Natural killer cell (primary cell): Measurements from ENCODE around the gene CPZ. TPM values are rescaled to one million over a fixed set of nuclear protein-coding genes. Genes with fewer than 3 reads are reported as not detected.

Experiments
- ATAC-seq, 3 donors: fragments of 150-1000 bp in 2 of 3; fragments of 200-7000 bp in 1 of 3; cut with Tn5 transposase; 1 replicate in 1 of 3; 2 replicates in 2 of 3; pipeline ENCODE4 v1.10.0; 2021; ENCODE audit warnings: mild to moderate bottlenecking in 2 of 3, moderate library complexity in 2 of 3
- DNase-seq, 2 donors: peaks; one replicate each; pipeline versions ENCODE4 v3.0.0 to v3.0.0-alpha.2; 2013 to 2021; ENCODE audit warnings: mixed read lengths in 1 of 2
- H3K27ac ChIP-seq: one replicate; pipeline ENCODE4 v1.5.1; 2013; ENCODE audit warnings: mild to moderate bottlenecking, low read length
- H3K27me3 ChIP-seq: one replicate; pipeline ENCODE4 v1.6.1; 2013; ENCODE audit warnings: low read length; ENCODE audit not compliant: control insufficient read depth, insufficient read depth
- H3K36me3 ChIP-seq: one replicate; pipeline ENCODE4 v1.6.1; 2013; ENCODE audit warnings: low read length; ENCODE audit not compliant: control insufficient read depth, insufficient read depth
- H3K4me1 ChIP-seq: one replicate; pipeline ENCODE4 v1.6.1; 2013; ENCODE audit warnings: low read length; ENCODE audit not compliant: control insufficient read depth, insufficient read depth
- H3K4me3 ChIP-seq: one replicate; pipeline ENCODE4 v1.5.1; 2013; ENCODE audit warnings: low read length
- H3K9me3 ChIP-seq: one replicate; pipeline ENCODE4 v1.6.1; 2013; ENCODE audit warnings: low read length; ENCODE audit not compliant: control insufficient read depth, insufficient read depth
- H3K27ac Mint-ChIP-seq, 2 donors: one replicate each; pipeline ENCODE4 v1.8.0; 2022; ENCODE audit warnings: mild to moderate bottlenecking in 2 of 2, mixed read lengths in 2 of 2, moderate library complexity in 1 of 2
- H3K27me3 Mint-ChIP-seq, 2 donors: one replicate each; pipeline ENCODE4 v1.8.0; 2022; ENCODE audit warnings: low read depth in 2 of 2, mixed read lengths in 2 of 2
- H3K36me3 Mint-ChIP-seq: one replicate; pipeline ENCODE4 v1.8.0; 2022; ENCODE audit warnings: mixed read lengths
- H3K4me1 Mint-ChIP-seq, 2 donors: one replicate each; pipeline ENCODE4 v1.8.0; 2022; ENCODE audit warnings: mixed read lengths in 2 of 2
- H3K4me3 Mint-ChIP-seq: one replicate; pipeline ENCODE4 v1.8.0; 2022; ENCODE audit warnings: mild to moderate bottlenecking, moderate library complexity, mixed read lengths
- H3K9me3 Mint-ChIP-seq, 2 donors: one replicate each; pipeline ENCODE4 v1.8.0; 2022; ENCODE audit warnings: mixed read lengths in 2 of 2
- WGBS: methylation state at CpG from one replicate; pipeline ENCODE4 v1.1.7; 2013; ENCODE audit warnings: missing lambda C conversion rate; ENCODE audit not compliant: insufficient coverage; 5-methylcytosine and 5-hydroxymethylcytosine counted together
- intact Hi-C: fragments of 100-400 bp; cut with micrococcal nuclease; formaldehyde crosslinking; loops from one replicate; pipeline ENCODE4 v1.14.2; 2022
- total RNA-seq, 4 donors: library from RNA; stranded (reverse); fragments of 120-200 nt in 1 of 4; gene quantifications; one replicate each; pipeline versions ENCODE4 v1.2.3 to v1.2.4, GENCODE V29; 2013 to 2022
- TF ChIP-seq, protein P1 (sequence below): fragments of 200-600 bp; IDR thresholded peaks from one replicate; pipeline ENCODE4 v1.8.0; 2022; ENCODE audit warnings: antibody characterized with exemption

Gene CPZ
- total RNA-seq, 3 donors from 2014 or later (not counting 1 experiment from before 2014, with no cell fraction given) = not detected

DNA sequence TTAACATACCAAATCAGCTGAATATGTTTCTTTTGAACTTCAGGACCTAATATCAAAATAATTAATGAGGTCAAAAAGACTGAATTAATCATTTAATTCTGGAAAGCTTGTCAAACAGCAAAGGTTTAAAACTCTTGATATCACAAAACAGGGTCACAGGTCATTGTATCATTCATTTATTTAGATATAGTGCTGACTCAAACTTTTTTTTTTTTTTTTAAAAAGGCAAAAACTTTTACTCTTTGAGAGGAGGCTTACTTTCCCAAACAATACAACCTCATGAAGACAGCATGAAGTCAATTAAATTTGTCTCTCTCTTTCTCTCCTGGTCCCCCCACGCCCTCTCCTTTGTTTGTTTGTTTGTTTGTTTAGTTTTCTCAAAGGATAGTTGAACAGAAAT lies 28.0 kb upstream of the CPZ start:
- Histone ChIP-seq H3K4me1 (no peaks in the 10 kb centered on the region), H3K4me3 (no peak overlapping the region), H3K9me3 (no peaks in the 10 kb centered on the region), H3K36me3 (no peaks in the 10 kb centered on the region), H3K27me3 (peaks cover 2% of the 10 kb centered on the region), H3K27ac (no peak overlapping the region)
- Mint-ChIP-seq H3K27me3 (peaks cover 5 to 8% of the 10 kb centered on the region in 2 donors), H3K4me1 (no peaks in the 10 kb centered on the region), H3K9me3 (no peaks in the 10 kb centered on the region), H3K27ac (no peak overlapping the region), H3K4me3 (no peak overlapping the region), H3K36me3 (no peaks in the 10 kb centered on the region)
- ATAC-seq (no peak), DNase-seq (no peak)
- whole genome bisulfite sequencing = no CpG with 5 or more reads among the region's 1 CpG
- TF ChIP-seq, protein P1, sequence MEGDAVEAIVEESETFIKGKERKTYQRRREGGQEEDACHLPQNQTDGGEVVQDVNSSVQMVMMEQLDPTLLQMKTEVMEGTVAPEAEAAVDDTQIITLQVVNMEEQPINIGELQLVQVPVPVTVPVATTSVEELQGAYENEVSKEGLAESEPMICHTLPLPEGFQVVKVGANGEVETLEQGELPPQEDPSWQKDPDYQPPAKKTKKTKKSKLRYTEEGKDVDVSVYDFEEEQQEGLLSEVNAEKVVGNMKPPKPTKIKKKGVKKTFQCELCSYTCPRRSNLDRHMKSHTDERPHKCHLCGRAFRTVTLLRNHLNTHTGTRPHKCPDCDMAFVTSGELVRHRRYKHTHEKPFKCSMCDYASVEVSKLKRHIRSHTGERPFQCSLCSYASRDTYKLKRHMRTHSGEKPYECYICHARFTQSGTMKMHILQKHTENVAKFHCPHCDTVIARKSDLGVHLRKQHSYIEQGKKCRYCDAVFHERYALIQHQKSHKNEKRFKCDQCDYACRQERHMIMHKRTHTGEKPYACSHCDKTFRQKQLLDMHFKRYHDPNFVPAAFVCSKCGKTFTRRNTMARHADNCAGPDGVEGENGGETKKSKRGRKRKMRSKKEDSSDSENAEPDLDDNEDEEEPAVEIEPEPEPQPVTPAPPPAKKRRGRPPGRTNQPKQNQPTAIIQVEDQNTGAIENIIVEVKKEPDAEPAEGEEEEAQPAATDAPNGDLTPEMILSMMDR = no peak
- intact Hi-C loops = no loop called here

DNA sequence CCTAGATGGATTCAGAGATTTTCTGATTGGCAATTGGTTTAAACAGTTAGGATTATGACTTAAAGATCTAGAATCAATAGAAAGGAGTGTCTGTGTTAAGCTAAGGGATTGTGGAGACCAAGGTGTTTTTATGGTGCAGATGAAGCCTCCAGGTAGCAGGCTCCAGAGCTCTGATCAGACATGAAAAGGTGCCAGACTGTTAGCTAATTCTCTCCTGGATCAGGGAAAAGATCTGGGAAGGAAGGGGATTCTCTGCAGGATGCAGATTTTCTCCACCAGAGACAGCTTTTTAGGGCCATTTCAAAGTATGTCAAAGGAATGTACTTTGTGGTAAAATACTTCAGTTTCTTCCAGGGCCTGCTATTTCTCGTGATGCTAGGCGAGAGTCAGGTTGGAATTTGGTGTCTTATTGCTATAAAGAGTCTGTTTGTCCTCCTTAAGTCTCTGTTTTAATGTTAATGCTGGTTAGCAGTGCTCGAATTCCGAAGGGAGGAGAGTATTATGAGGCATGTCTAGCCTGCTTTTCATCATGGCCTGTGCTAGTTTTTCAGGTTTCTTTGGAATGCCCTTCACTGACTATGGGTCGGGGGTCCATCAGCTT lies 24.4 kb upstream of the CPZ start:
- WGBS = 72% methylated on average over 5 of the region's 5 CpGs
- H3K27ac ChIP-seq = no peak overlapping the region
- DNase-seq (no peak), ATAC-seq (no peak)
- Mint-ChIP-seq H3K27me3 (peaks cover 8 to 9% of the 10 kb centered on the region in 2 donors), H3K4me1 (no peaks in the 10 kb centered on the region), H3K4me3 (no peak overlapping the region), H3K36me3 (no peaks in the 10 kb centered on the region), H3K27ac (no peak overlapping the region), H3K9me3 (no peaks in the 10 kb centered on the region)
- intact Hi-C loops = no loop called here
- no peaks in the 10 kb centered on the region for H3K9me3 ChIP-seq
- no peak overlapping the region for H3K4me3 ChIP-seq
- H3K27me3 ChIP-seq = peaks cover 2% of the 10 kb centered on the region
- no peaks in the 10 kb centered on the region for H3K4me1 ChIP-seq
- TF ChIP-seq, protein P1 = no peak
- no peaks in the 10 kb centered on the region for H3K36me3 ChIP-seq

DNA sequence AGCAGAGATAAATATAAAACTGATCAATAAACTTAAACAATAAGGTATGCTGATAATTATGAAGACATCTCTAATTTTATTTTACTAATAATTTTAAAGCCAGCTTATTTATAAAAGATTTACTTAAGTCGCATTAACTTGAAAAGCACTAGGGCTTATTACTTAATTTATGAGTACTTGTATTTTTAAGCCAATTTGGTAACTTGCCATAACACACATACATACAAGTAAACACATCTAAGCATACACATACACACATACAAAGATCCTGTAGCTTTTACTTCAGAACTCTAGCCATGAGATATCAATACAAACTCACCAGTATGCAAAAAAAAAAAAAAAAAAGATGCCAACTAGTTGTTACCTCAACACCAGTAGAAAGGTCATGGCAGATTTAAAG lies 22.4 kb upstream of the CPZ start:
- TF ChIP-seq, protein P1 = no peak
- Mint-ChIP-seq H3K4me1 (no peaks in the 10 kb centered on the region), H3K4me3 (no peak overlapping the region), H3K27me3 (peaks cover 8 to 11% of the 10 kb centered on the region in 2 donors), H3K36me3 (no peaks in the 10 kb centered on the region), H3K9me3 (no peaks in the 10 kb centered on the region), H3K27ac (no peak overlapping the region)
- DNase-seq (no peak), ATAC-seq (no peak)
- Histone ChIP-seq H3K4me3 (no peak overlapping the region), H3K27ac (no peak overlapping the region), H3K36me3 (no peaks in the 10 kb centered on the region), H3K9me3 (no peaks in the 10 kb centered on the region), H3K27me3 (peaks cover 2% of the 10 kb centered on the region), H3K4me1 (no peaks in the 10 kb centered on the region)
- no CpG with 5 or more reads among the region's 1 CpG for WGBS
- intact Hi-C loops = no loop called here
